OCI-LY3 (cell line): ENCODE results near the gene NEMP2.
"Not testable (repeated sequence)": the region's sequence is repeated elsewhere in the genome, so short reads cannot be mapped to it uniquely, and the experiment has no call there.

ENCODE experiments used
- H2AFZ ChIP-seq: fragments of 200-600, 300-600 bp; shearing (Covaris generic); 2 replicates; pipeline ENCODE4 v1.6.0; 2014; ENCODE audit warnings: antibody characterized with exemption, low read depth, low read length
- H3K27ac ChIP-seq: fragments of 200-600, 300-600 bp; sonication (generic); 2 replicates; pipeline ENCODE4 v1.5.1; 2014; ENCODE audit warnings: mild to moderate bottlenecking, low read length, moderate library complexity, mixed read lengths
- H3K27me3 ChIP-seq: fragments of 200-600, 300-600 bp; sonication (generic); 2 replicates; pipeline ENCODE4 v1.6.1; 2014; ENCODE audit warnings: low read depth, low read length, mixed read lengths
- H3K36me3 ChIP-seq: fragments of 200-600, 300-600 bp; sonication (generic); replicated peaks from 2 replicates; pipeline ENCODE3; 2014; ENCODE audit warnings: low read depth, low read length, mixed read lengths
- H3K4me1 ChIP-seq: fragments of 300-600, 200-600 bp; sonication (generic); 2 replicates; pipeline ENCODE4 v1.6.1; 2014; ENCODE audit warnings: low read length, mixed read lengths
- H3K4me2 ChIP-seq: fragments of 200-600, 300-600 bp; sonication (generic); 2 replicates; pipeline ENCODE4 v1.6.1; 2014; ENCODE audit warnings: low read length, mixed read lengths
- H3K4me3 ChIP-seq: fragments of 300-600, 200-600 bp; sonication (generic); 2 replicates; pipeline ENCODE4 v1.5.1; 2014; ENCODE audit warnings: antibody characterized with exemption, mild to moderate bottlenecking, low read length, moderate library complexity
- H3K79me2 ChIP-seq: fragments of 300-600, 200-600 bp; shearing (Covaris generic); 2 replicates; pipeline ENCODE4 v1.6.1; 2014; ENCODE audit warnings: mild to moderate bottlenecking, low read length, mixed read lengths
- H3K9ac ChIP-seq: fragments of 300-600, 200-600 bp; shearing (Covaris generic); 2 replicates; pipeline ENCODE4 v1.6.0; 2014; ENCODE audit warnings: mild to moderate bottlenecking, low read length, moderate library complexity
- H3K9me3 ChIP-seq: fragments of 200-600, 300-600 bp; shearing (Covaris generic); 2 replicates; pipeline ENCODE4 v1.6.1; 2014; ENCODE audit warnings: low read length, mixed read lengths; ENCODE audit not compliant: insufficient read depth
- H4K20me1 ChIP-seq: fragments of 200-600, 300-600 bp; sonication (generic); 2 replicates; pipeline ENCODE4 v1.6.1; 2016; ENCODE audit warnings: low read length, mixed read lengths; ENCODE audit not compliant: insufficient read depth
- CTCF ChIP-seq: fragments of 200-600, 300-600 bp; sonication (generic); IDR thresholded peaks from 2 replicates; pipeline ENCODE4 v1.5.1; 2014; ENCODE audit warnings: antibody characterized with exemption, low read length, low read depth
- EZH2phosphoT487 ChIP-seq: fragments of 200-600 bp; shearing (Covaris generic); IDR thresholded peaks from 2 replicates; pipeline ENCODE4 v1.6.1; 2018; ENCODE audit warnings: antibody characterized with exemption, mixed run types, low read depth

The NEMP2 gene

GRCh38 chr2:190468814-190469569 is 65.5 kb downstream of the NEMP2 start:
- Histone ChIP-seq H3K79me2 (no peaks in the 10 kb centered on the region), H3K27ac (no peak overlapping the region), H3K9me3 (no peaks in the 10 kb centered on the region), H3K9ac (no peak overlapping the region), H3K4me1 (no peaks in the 10 kb centered on the region), H3K27me3 (no peaks in the 10 kb centered on the region), H3K4me3 (no peak overlapping the region), H3K36me3 (no peaks in the 10 kb centered on the region), H2AFZ (no peak overlapping the region), H4K20me1 (no peaks in the 10 kb centered on the region), H3K4me2 (no peak overlapping the region)
- TF ChIP-seq CTCF (no peak), EZH2phosphoT487 (no peak)

GRCh38 chr2:190468354-190468753 is 66.2 kb downstream of the NEMP2 start:
- not testable (repeated sequence) for H3K4me2 ChIP-seq, H3K27me3 ChIP-seq, H3K4me3 ChIP-seq, H4K20me1 ChIP-seq, H3K79me2 ChIP-seq, H3K4me1 ChIP-seq, H3K9ac ChIP-seq, H2AFZ ChIP-seq, H3K27ac ChIP-seq, H3K9me3 ChIP-seq, H3K36me3 ChIP-seq

GRCh38 chr2:190467575-190468083 is 66.9 kb downstream of the NEMP2 start:
- Histone ChIP-seq H3K9me3 (no peaks in the 10 kb centered on the region), H3K27me3 (no peaks in the 10 kb centered on the region), H3K4me1 (no peaks in the 10 kb centered on the region), H3K79me2 (no peaks in the 10 kb centered on the region), H3K36me3 (no peaks in the 10 kb centered on the region), H3K9ac (no peak overlapping the region), H3K27ac (no peak overlapping the region), H4K20me1 (no peaks in the 10 kb centered on the region), H3K4me3 (no peak overlapping the region), H2AFZ (no peak overlapping the region), H3K4me2 (no peak overlapping the region)
- TF ChIP-seq EZH2phosphoT487 (no peak), CTCF (no peak)

GRCh38 chr2:190466819-190467446 is 67.6 kb downstream of the NEMP2 start:
- no peak overlapping the region for H3K4me2 ChIP-seq
- no peak overlapping the region for H3K27ac ChIP-seq
- TF ChIP-seq CTCF (no peak), EZH2phosphoT487 (no peak)

More at GRCh38 chr2:190466819-190467446, 67.6 kb downstream of the NEMP2 start:
- H3K4me1 ChIP-seq = no peaks in the 10 kb centered on the region
- no peak overlapping the region for H3K9ac ChIP-seq
- H3K27me3 ChIP-seq = no peaks in the 10 kb centered on the region
- no peaks in the 10 kb centered on the region for H3K9me3 ChIP-seq
- no peak overlapping the region for H3K4me3 ChIP-seq
- no peaks in the 10 kb centered on the region for H3K79me2 ChIP-seq
- no peak overlapping the region for H2AFZ ChIP-seq
- H3K36me3 ChIP-seq = no peaks in the 10 kb centered on the region
- no peaks in the 10 kb centered on the region for H4K20me1 ChIP-seq
